Lung (tissue), 12 donors: ENCODE measurements around the gene SPATA31C1. TPM values are rescaled to one million over a fixed set of nuclear protein-coding genes. Genes with fewer than 3 reads are reported as not detected.

Experiments
- ATAC-seq: fragments of 200-7000 bp; cut with Tn5 transposase; one replicate; pipeline ENCODE4 v1.9.1; 2020; ENCODE audit warnings: moderate number of reproducible peaks; ENCODE audit not compliant: insufficient read depth, low FRiP score
- DNase-seq, 3 donors: peaks; one replicate each; pipeline ENCODE4 v3.0.0-alpha.2; 2013 to 2017
- H3K27ac ChIP-seq, 2 donors: one replicate each; pipeline ENCODE4 v1.5.1; 2013; ENCODE audit warnings: mild to moderate bottlenecking in 2 of 2, moderate library complexity in 2 of 2, control low read depth in 1 of 2, inconsistent platforms in 1 of 2, low read depth in 1 of 2, low read length in 1 of 2
- H3K27me3 ChIP-seq, 3 donors: one replicate each; pipeline ENCODE4 v1.5.1; 2013; ENCODE audit warnings: low read length in 2 of 3; ENCODE audit not compliant: control insufficient read depth in 3 of 3, insufficient read depth in 3 of 3
- H3K36me3 ChIP-seq, 4 donors: one replicate each; pipeline ENCODE4 v1.5.1; 2013; ENCODE audit warnings: low read length in 4 of 4, mild to moderate bottlenecking in 1 of 4, moderate library complexity in 1 of 4; ENCODE audit not compliant: control insufficient read depth in 4 of 4, insufficient read depth in 4 of 4
- H3K4me1 ChIP-seq, 5 donors: one replicate each; pipeline ENCODE4 v1.5.1; 2013; ENCODE audit warnings: low read length in 5 of 5, mild to moderate bottlenecking in 2 of 5, moderate library complexity in 1 of 5; ENCODE audit not compliant: control insufficient read depth in 5 of 5, insufficient read depth in 5 of 5
- H3K4me3 ChIP-seq: one replicate; pipeline ENCODE4 v1.5.1; 2013; ENCODE audit warnings: mild to moderate bottlenecking, control low read depth, moderate library complexity
- H3K9ac ChIP-seq, 2 donors: one replicate each; pipeline ENCODE4 v1.5.1; 2013; ENCODE audit warnings: low read length in 2 of 2, control low read depth in 1 of 2; ENCODE audit not compliant: insufficient read depth in 1 of 2
- H3K9me3 ChIP-seq, 4 donors: one replicate each; pipeline ENCODE4 v1.5.1; 2013; ENCODE audit warnings: low read length in 3 of 4, mild to moderate bottlenecking in 1 of 4, moderate library complexity in 1 of 4; ENCODE audit not compliant: control insufficient read depth in 4 of 4, insufficient read depth in 3 of 4
- WGBS, 2 donors: extraction: QIAGEN DNeasy Blood & Tissue Kit; methylation state at CpG; one replicate each; pipeline ENCODE4 v1.1.7; 2013; 5-methylcytosine and 5-hydroxymethylcytosine counted together
- polyA plus RNA-seq, 2 donors: library from polyadenylated mRNA; stranded (reverse); fragments of 200-250 nt; gene quantifications; one replicate each; pipeline ENCODE4 v1.2.1, GENCODE V29; 2013
- total RNA-seq, 2 donors: library from RNA; depleted of rRNA in 1 of 2; stranded (reverse); fragments of >200 nt in 1 of 2; gene quantifications; one replicate each; pipeline ENCODE4 v1.2.1, GENCODE V29; 2014 to 2021
- TF ChIP-seq, protein P1 (sequence below): IDR thresholded peaks from 2 replicates; pipeline ENCODE4 v1.5.1; 2012; ENCODE audit warnings: mild to moderate bottlenecking; ENCODE audit errors: control extremely low read depth, extremely low read depth
- donor health status: control.
- donor health status: control.
- donor health status: Bipolar disorder and iron deficiency.
- donor health status: healthy.
- donor health status: DM: yes; HTN: yes; CAD: no.

The SPATA31C1 gene
- total and polyA plus RNA-seq, 4 donors = not detected

DNA sequence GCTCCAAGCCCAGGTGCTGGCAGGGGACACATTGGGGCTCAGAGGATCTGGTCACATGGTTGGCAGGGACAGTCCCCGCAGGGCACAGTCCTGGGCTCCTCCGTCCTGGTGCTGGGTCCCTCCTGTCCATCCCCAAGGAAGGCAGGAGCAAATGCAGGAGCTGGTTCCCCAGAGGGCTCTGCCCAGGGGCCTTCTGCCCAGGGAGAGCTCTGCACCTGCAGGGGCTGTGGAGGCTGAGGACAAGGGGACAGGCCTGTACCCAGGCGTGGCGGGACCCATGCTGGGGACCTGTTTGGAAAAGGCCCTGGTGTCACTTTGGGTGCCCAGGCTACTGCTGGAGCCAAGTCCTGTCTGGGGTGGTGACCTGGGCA is 27.9 kb upstream of the SPATA31C1 start:
- ATAC-seq (no peak), DNase-seq (no peak)
- Histone ChIP-seq H3K9ac (no peak overlapping the region), H3K27ac (no peak overlapping the region), H3K27me3 (no peaks in the 10 kb centered on the region), H3K4me1 (no peaks in the 10 kb centered on the region), H3K9me3 (peaks cover 0 to 2% (median 0%) of the 10 kb centered on the region in 4 donors), H3K4me3 (no peak overlapping the region), H3K36me3 (no peaks in the 10 kb centered on the region)
- 96 to 100% methylated on average over 4 of the region's 4 CpGs for WGBS, 2 donors
- TF ChIP-seq, protein P1, sequence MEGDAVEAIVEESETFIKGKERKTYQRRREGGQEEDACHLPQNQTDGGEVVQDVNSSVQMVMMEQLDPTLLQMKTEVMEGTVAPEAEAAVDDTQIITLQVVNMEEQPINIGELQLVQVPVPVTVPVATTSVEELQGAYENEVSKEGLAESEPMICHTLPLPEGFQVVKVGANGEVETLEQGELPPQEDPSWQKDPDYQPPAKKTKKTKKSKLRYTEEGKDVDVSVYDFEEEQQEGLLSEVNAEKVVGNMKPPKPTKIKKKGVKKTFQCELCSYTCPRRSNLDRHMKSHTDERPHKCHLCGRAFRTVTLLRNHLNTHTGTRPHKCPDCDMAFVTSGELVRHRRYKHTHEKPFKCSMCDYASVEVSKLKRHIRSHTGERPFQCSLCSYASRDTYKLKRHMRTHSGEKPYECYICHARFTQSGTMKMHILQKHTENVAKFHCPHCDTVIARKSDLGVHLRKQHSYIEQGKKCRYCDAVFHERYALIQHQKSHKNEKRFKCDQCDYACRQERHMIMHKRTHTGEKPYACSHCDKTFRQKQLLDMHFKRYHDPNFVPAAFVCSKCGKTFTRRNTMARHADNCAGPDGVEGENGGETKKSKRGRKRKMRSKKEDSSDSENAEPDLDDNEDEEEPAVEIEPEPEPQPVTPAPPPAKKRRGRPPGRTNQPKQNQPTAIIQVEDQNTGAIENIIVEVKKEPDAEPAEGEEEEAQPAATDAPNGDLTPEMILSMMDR = no peak

DNA sequence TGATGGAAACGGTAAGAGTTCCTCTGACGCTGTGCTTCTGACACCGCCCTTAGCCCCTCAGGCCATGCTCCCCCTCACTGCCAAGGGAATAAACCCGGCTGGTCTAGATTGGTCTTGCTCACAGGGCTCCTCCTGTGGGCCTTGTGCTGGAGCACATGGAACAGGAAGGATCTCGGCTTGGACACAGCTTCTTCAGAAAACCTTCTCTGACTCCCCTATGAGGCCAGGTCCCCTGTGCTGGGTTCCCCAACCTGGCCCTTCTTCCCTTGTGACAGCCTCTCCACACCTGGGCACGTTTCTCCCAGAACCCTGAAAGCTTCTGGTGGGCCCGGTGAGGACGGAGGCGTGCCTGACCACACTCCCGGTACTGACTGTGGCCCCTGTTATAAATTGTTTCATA is 26.9 kb upstream of the SPATA31C1 start:
- TF ChIP-seq, protein P1 = no peak
- no peak overlapping the region for H3K4me3 ChIP-seq
- DNase-seq (no peak), ATAC-seq (no peak)
- peaks cover 0 to 5% (median 0%) of the 10 kb centered on the region in 4 donors for H3K9me3 ChIP-seq
- WGBS, 2 donors = 87 to 96% methylated on average over 10 of the region's 10 CpGs
- H3K27ac ChIP-seq = no peak overlapping the region
- H3K36me3 ChIP-seq = no peaks in the 10 kb centered on the region
- H3K27me3 ChIP-seq = no peaks in the 10 kb centered on the region
- H3K4me1 ChIP-seq = no peaks in the 10 kb centered on the region
- H3K9ac ChIP-seq = no peak overlapping the region

DNA sequence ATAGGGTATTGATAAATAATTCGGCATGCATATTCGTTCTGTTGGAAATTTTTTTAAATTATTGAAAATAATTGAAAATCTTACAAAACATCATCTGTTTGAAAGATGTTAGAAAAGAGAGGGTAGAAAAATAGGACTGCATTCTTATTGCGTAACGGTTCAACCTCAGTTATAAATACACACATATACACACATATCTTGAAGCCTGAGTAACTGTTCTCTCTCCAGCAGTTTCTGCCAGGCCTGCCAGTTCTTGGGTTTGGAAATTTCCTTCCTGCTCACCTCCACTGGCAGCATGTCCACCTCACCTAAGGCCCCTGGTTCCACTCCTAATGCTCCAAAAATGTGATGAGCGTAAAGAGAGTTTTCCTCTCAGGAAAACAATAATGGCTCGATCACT is 26.0 kb upstream of the SPATA31C1 start:
- no peak overlapping the region for H3K4me3 ChIP-seq
- ATAC-seq = no peak
- H3K4me1 ChIP-seq = no peaks in the 10 kb centered on the region
- H3K36me3 ChIP-seq = no peaks in the 10 kb centered on the region
- H3K27ac ChIP-seq = no peak overlapping the region
- no peak overlapping the region for H3K9ac ChIP-seq
- H3K9me3 ChIP-seq = peaks cover 0 to 5% (median 0%) of the 10 kb centered on the region in 4 donors
- no peaks in the 10 kb centered on the region for H3K27me3 ChIP-seq
- 96 to 97% methylated on average over 6 of the region's 6 CpGs for WGBS, 2 donors
- no peak for DNase-seq
- TF ChIP-seq, protein P1 = no peak

DNA sequence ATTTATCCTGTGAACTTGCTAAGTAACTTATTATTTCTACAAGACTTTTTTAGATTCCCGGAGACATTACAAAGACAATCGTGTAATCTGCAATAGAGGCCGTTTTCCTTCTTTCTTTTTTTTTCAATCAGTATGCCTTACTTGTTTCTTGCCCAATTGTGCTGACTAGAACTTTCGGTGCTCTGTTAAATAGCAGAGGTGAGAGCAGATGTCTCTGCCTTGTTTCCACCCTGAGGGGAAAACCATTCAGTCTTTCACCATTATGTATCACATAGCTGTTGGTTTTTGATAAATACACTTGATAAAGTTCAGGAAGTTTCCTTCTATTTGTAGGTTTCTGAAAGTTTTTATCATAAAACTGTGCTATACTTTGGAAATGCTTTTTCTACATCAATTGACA is 24.8 kb upstream of the SPATA31C1 start:
- H3K4me3 ChIP-seq = no peak overlapping the region
- 87 to 96% methylated on average over 4 of the region's 4 CpGs for WGBS, 2 donors
- no peak overlapping the region for H3K9ac ChIP-seq
- ATAC-seq = no peak
- H3K9me3 ChIP-seq = peaks cover 0 to 8% (median 0%) of the 10 kb centered on the region in 4 donors
- H3K4me1 ChIP-seq = no peaks in the 10 kb centered on the region
- no peaks in the 10 kb centered on the region for H3K36me3 ChIP-seq
- TF ChIP-seq, protein P1 = no peak
- H3K27me3 ChIP-seq = no peaks in the 10 kb centered on the region
- no peak overlapping the region for H3K27ac ChIP-seq
- DNase-seq = no peak
